Breast epithelium (tissue), 4 donors: Measurements from ENCODE around the gene SENP6. TPM values are rescaled to one million over a fixed set of nuclear protein-coding genes. Genes with fewer than 3 reads are reported as not detected.

Experiments
- DNase-seq, 2 donors: peaks; one replicate each; pipeline ENCODE4 v3.0.0-alpha.2; 2019; ENCODE audit warnings: low spot score in 2 of 2
- H3K27ac ChIP-seq, 2 donors: fragments of 200-600 bp; sonication (generic) in 1 of 2; one replicate each; pipeline ENCODE4 v1.5.1; 2016 to 2019; ENCODE audit warnings: mild to moderate bottlenecking in 1 of 2
- H3K27me3 ChIP-seq, 2 donors: fragments of 200-600 bp; sonication (generic) in 1 of 2; one replicate each; pipeline versions ENCODE4 v1.5.1 to v1.6.0; 2017 to 2019; ENCODE audit warnings: control low read depth in 1 of 2, mild to moderate bottlenecking in 1 of 2
- H3K36me3 ChIP-seq: fragments of 200-600 bp; one replicate; pipeline ENCODE4 v1.5.1; 2019
- H3K4me1 ChIP-seq, 2 donors: fragments of 200-600 bp; sonication (generic); one replicate each; pipeline ENCODE4 v1.5.1; 2016 to 2019; ENCODE audit warnings: control low read depth in 1 of 2
- H3K4me3 ChIP-seq, 3 donors: fragments of 200-600 bp; sonication (generic); 1 replicate in 2 of 3; 2 replicates in 1 of 3; pipeline ENCODE4 v1.5.1; 2016 to 2019; ENCODE audit warnings: mild to moderate bottlenecking in 3 of 3, moderate library complexity in 2 of 3
- H3K9me3 ChIP-seq, 2 donors: fragments of 200-600 bp; sonication (generic) in 1 of 2; one replicate each; pipeline ENCODE4 v1.5.1; 2016 to 2019; ENCODE audit warnings: control low read depth in 1 of 2
- POLR2A ChIP-seq: fragments of 450-650 bp; IDR thresholded peaks from one replicate; pipeline ENCODE4 v1.6.1; 2016; ENCODE audit warnings: antibody characterized with exemption, mild to moderate bottlenecking, moderate library complexity
- POLR2AphosphoS5 ChIP-seq, 3 donors: sonication (generic); formaldehyde crosslinking; IDR thresholded peaks; one replicate each; pipeline ENCODE4 v1.6.1; 2017; ENCODE audit warnings: antibody characterized with exemption in 3 of 3
- intact Hi-C: fragments of 100-400 bp; cut with DNase I; formaldehyde crosslinking; loops from one replicate; pipeline ENCODE4 v1.15.1; 2023; ENCODE audit warnings: low total_unique reads
- total RNA-seq, 3 donors: library from RNA; depleted of rRNA; stranded (reverse); fragments of >200 nt; gene quantifications; one replicate each; pipeline ENCODE4 v1.1.0, GENCODE V29; 2016
- TF ChIP-seq, protein P1 (sequence below), 3 donors: fragments of 450-650 bp; IDR thresholded peaks; one replicate each; pipeline ENCODE4 v1.5.1; 2016 to 2017; ENCODE audit warnings: antibody characterized with exemption in 3 of 3, mild to moderate bottlenecking in 3 of 3, moderate library complexity in 3 of 3

Gene SENP6
- total RNA-seq, 3 donors from 2014 or later = 93.5 to 189 (median 152) TPM

DNA sequence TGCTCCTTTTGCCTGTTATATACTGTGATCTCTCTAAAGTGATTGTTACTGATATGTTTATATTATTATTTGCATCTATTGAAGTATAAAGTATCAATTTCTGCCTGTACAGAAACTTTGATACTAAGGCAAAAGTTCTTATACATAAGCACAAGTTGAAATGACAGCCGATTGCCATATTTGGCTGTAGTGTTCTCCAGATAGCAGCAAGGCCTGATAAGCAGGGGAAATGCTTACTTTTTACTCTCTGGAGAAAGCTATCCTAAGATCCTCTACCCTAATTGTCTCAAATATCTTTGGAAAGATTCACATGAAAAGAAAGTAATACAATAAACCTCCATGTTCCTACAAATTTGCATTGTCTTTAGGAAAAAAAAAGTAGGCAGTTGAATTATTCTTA is 31.4 kb downstream of the SENP6 start:
- intact Hi-C loops = no loop called here
- no peaks in the 10 kb centered on the region for H3K36me3 ChIP-seq
- TF ChIP-seq POLR2A = no peak
- TF ChIP-seq, protein P1, sequence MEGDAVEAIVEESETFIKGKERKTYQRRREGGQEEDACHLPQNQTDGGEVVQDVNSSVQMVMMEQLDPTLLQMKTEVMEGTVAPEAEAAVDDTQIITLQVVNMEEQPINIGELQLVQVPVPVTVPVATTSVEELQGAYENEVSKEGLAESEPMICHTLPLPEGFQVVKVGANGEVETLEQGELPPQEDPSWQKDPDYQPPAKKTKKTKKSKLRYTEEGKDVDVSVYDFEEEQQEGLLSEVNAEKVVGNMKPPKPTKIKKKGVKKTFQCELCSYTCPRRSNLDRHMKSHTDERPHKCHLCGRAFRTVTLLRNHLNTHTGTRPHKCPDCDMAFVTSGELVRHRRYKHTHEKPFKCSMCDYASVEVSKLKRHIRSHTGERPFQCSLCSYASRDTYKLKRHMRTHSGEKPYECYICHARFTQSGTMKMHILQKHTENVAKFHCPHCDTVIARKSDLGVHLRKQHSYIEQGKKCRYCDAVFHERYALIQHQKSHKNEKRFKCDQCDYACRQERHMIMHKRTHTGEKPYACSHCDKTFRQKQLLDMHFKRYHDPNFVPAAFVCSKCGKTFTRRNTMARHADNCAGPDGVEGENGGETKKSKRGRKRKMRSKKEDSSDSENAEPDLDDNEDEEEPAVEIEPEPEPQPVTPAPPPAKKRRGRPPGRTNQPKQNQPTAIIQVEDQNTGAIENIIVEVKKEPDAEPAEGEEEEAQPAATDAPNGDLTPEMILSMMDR (IDR thresholded peaks at IDR 0.05) = no peak
- TF ChIP-seq POLR2AphosphoS5 (IDR thresholded peaks at IDR 0.05) = no peak
- no peak for DNase-seq
- H3K4me1 ChIP-seq = no peaks in the 10 kb centered on the region
- H3K4me3 ChIP-seq = no peak overlapping the region
- H3K27ac ChIP-seq = no peak overlapping the region
- no peaks in the 10 kb centered on the region for H3K27me3 ChIP-seq
- no peaks in the 10 kb centered on the region for H3K9me3 ChIP-seq

DNA sequence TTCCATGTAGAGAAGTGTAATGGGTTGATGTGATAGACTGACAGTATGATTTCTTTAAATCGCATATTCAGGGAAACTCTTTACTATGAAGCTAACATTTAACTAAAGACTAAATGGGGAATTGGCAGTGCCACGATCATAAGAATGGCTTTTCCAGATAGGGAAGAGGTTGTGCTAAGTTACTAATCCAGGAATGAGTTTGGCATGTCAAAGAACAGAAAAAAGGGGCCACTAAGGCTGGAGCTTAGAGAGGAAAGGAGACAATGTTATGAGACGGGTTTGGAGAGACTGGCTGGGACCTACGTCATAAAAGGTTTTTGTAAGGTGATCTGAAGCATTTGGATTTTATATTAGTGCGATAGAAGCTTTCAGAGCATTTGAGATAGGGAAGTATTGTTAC is 40.6 kb downstream of the SENP6 start:
- H3K27ac ChIP-seq = no peak overlapping the region
- intact Hi-C loops = no loop called here
- no peaks in the 10 kb centered on the region for H3K9me3 ChIP-seq
- H3K4me1 ChIP-seq = no peaks in the 10 kb centered on the region
- H3K27me3 ChIP-seq = no peaks in the 10 kb centered on the region
- TF ChIP-seq, protein P1 (IDR thresholded peaks at IDR 0.05) = no peak
- TF ChIP-seq POLR2A = no peak
- no peak for TF ChIP-seq POLR2AphosphoS5 (IDR thresholded peaks at IDR 0.05)
- H3K4me3 ChIP-seq = no peak overlapping the region
- no peak for DNase-seq
- H3K36me3 ChIP-seq = no peaks in the 10 kb centered on the region

DNA sequence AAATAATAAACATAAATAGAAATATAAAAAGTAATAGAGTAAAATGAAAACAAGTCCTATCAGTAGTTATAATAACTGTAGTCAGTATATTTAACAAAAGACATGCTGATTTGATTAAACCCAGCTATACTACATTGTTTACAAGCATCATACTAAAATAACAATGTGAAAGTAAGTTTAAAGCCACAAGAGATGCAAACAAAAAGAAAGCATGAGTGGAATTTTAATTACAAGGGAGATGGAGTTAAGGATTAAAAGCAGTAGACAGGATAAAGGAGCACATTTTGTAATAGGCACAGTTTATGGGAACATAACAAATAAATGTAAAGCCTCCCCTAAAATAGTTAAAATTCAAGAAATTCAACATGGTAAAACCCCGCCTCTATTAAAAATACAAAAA is 41.5 kb downstream of the SENP6 start:
- no peak overlapping the region for H3K4me3 ChIP-seq
- DNase-seq = no peak
- intact Hi-C loops = no loop called here
- no peaks in the 10 kb centered on the region for H3K9me3 ChIP-seq
- no peaks in the 10 kb centered on the region for H3K4me1 ChIP-seq
- no peaks in the 10 kb centered on the region for H3K36me3 ChIP-seq
- H3K27me3 ChIP-seq = no peaks in the 10 kb centered on the region
- TF ChIP-seq POLR2AphosphoS5 (IDR thresholded peaks at IDR 0.05) = no peak
- TF ChIP-seq POLR2A = no peak
- no peak overlapping the region for H3K27ac ChIP-seq

DNA sequence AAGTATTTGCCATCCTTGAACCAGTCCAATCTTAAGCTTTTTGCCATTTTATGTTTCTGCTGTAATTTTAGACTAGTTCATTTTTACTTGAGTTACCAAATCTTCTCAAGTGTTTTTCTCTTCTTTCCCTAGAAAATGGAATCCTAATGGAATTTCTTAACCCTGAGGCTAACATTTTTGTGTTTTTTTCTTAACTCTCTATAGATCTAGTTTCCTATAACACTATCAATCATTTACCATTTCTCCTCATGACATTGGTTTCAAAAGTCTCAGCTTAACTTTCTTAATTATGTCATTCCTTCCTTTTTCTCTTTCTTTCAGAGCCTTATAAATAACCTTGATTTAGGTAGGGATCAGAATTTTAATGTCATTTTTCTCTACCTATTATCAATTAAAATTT is 54.8 kb downstream of the SENP6 start:
- TF ChIP-seq, protein P1 (IDR thresholded peaks at IDR 0.05) = no peak
- TF ChIP-seq POLR2AphosphoS5 (IDR thresholded peaks at IDR 0.05) (no peak), POLR2A (no peak)
- H3K4me3 ChIP-seq = no peak overlapping the region
- H3K27me3 ChIP-seq = no peaks in the 10 kb centered on the region
- no peaks in the 10 kb centered on the region for H3K4me1 ChIP-seq
- no peaks in the 10 kb centered on the region for H3K9me3 ChIP-seq
- DNase-seq = no peak
- no peak overlapping the region for H3K27ac ChIP-seq
- H3K36me3 ChIP-seq = no peaks in the 10 kb centered on the region
- intact Hi-C loops = no loop called here

DNA sequence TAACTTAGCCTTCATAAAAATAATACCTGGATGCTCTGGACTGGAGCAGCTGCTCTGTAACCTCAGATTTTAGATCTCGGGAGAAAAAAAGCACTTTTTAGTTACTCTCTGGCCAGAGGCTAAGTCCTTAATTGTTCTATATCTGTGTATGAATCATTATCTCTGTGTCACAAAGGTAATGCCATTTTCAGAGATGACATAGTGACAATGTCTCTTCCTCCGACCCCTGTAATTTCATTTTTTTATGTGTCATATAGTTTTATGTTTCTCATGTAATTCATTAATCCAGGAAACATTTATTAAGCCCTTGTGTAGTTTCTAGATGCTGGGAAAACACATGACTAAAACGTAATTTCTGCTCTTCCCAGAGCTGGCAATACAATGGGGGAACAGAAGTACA is 55.6 kb downstream of the SENP6 start:
- Histone ChIP-seq H3K4me1 (no peaks in the 10 kb centered on the region), H3K27me3 (no peaks in the 10 kb centered on the region), H3K36me3 (no peaks in the 10 kb centered on the region), H3K27ac (peak overlapping the region in 1 of 2 donors; percentile 13), H3K9me3 (no peaks in the 10 kb centered on the region), H3K4me3 (no peak overlapping the region)
- no peak for DNase-seq
- TF ChIP-seq POLR2A (no peak), POLR2AphosphoS5 (IDR thresholded peaks at IDR 0.05) (no peak)
- TF ChIP-seq, protein P1 (IDR thresholded peaks at IDR 0.05) = no peak
- intact Hi-C loops = no loop called here

DNA sequence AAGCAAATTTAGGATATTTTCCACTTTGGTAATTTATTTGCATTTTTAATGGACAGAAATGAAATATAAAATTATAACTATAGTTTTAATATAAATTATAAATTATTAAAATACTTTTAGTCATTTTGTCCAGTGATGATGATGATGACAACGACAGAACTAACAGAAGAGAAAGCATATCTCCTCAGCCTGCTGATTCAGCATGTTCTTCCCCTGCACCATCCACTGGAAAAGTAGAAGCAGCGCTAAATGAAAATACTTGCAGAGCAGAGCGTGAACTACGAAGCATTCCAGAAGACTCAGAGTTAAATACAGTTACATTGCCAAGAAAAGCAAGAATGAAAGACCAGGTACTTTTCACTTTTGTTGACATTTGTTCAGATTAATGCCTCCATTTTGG is 64.9 kb downstream of the SENP6 start:
- H3K27ac ChIP-seq = no peak overlapping the region
- no peaks in the 10 kb centered on the region for H3K9me3 ChIP-seq
- H3K27me3 ChIP-seq = no peaks in the 10 kb centered on the region
- DNase-seq = no peak
- no peaks in the 10 kb centered on the region for H3K4me1 ChIP-seq
- peaks cover 6% of the 10 kb centered on the region for H3K36me3 ChIP-seq
- TF ChIP-seq POLR2AphosphoS5 (IDR thresholded peaks at IDR 0.05) = no peak
- no peak overlapping the region for H3K4me3 ChIP-seq
- intact Hi-C loops = no loop called here
